Endothelial cell (in vitro differentiated cells): ENCODE measurements around the gene TTC16. TPM values are rescaled to one million over a fixed set of nuclear protein-coding genes. Genes with fewer than 3 reads are reported as not detected.

ENCODE experiments used
- DNase-seq: peaks from one replicate; pipeline ENCODE4 v3.0.0; 2021; ENCODE audit warnings: low spot score
- H3K27ac Mint-ChIP-seq: one replicate; pipeline ENCODE4 v1.8.0; 2021; ENCODE audit warnings: mixed read lengths, inconsistent platforms; ENCODE audit not compliant: unreplicated experiment
- H3K27me3 Mint-ChIP-seq: one replicate; pipeline ENCODE4 v1.8.0; 2021; ENCODE audit warnings: mild to moderate bottlenecking, moderate library complexity, mixed read lengths, inconsistent platforms; ENCODE audit not compliant: unreplicated experiment
- H3K36me3 Mint-ChIP-seq: one replicate; pipeline ENCODE4 v1.8.0; 2021; ENCODE audit warnings: mild to moderate bottlenecking, low read depth, mixed read lengths, inconsistent platforms; ENCODE audit not compliant: unreplicated experiment
- H3K4me1 Mint-ChIP-seq: one replicate; pipeline ENCODE4 v1.8.0; 2021; ENCODE audit warnings: mild to moderate bottlenecking, mixed read lengths, inconsistent platforms; ENCODE audit not compliant: unreplicated experiment
- H3K4me3 Mint-ChIP-seq: one replicate; pipeline ENCODE4 v1.8.0; 2021; ENCODE audit warnings: mild to moderate bottlenecking, mixed read lengths, inconsistent platforms; ENCODE audit not compliant: unreplicated experiment
- H3K9me3 Mint-ChIP-seq: one replicate; pipeline ENCODE4 v1.8.0; 2021; ENCODE audit warnings: mixed read lengths, inconsistent platforms; ENCODE audit not compliant: unreplicated experiment
- total RNA-seq: library from RNA; stranded (reverse); fragmentation: NEBNext Ultra II Directional; extraction: Animal tissue kit (Norgen Biotek cat#: 25700); gene quantifications from one replicate; pipeline ENCODE4 v1.2.1, GENCODE V29; 2021; ENCODE audit not compliant: unreplicated experiment
- TF ChIP-seq, protein P1 (sequence below): fragments of 200-600 bp; sonication (generic); IDR thresholded peaks from one replicate; pipeline ENCODE4 v1.5.0; 2021; ENCODE audit warnings: antibody characterized with exemption; ENCODE audit not compliant: unreplicated experiment

Gene TTC16
- total RNA-seq, 1 donor from 2014 or later: 0.08 TPM

DNA sequence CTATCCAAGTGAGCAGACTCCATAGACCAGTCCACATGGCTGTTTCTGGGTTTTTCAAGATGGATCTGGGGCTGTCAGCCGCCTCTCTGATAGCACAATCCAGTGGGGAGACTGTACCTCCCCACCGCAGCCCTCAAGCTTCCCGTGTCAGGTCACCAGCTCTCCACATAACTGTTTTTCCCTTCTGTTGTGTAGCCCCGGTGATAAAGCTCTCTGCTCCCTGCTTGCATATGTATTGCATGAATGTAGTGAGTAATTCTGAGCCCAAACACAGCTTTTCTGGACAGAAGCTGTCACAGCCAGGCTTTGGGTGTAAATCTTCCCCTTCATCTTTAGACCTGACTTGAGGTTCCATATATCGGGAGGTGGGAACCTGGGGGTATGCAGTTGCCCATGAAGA lies 32.2 kb upstream of the TTC16 start:
- DNase-seq: no peak
- TF ChIP-seq, protein P1, sequence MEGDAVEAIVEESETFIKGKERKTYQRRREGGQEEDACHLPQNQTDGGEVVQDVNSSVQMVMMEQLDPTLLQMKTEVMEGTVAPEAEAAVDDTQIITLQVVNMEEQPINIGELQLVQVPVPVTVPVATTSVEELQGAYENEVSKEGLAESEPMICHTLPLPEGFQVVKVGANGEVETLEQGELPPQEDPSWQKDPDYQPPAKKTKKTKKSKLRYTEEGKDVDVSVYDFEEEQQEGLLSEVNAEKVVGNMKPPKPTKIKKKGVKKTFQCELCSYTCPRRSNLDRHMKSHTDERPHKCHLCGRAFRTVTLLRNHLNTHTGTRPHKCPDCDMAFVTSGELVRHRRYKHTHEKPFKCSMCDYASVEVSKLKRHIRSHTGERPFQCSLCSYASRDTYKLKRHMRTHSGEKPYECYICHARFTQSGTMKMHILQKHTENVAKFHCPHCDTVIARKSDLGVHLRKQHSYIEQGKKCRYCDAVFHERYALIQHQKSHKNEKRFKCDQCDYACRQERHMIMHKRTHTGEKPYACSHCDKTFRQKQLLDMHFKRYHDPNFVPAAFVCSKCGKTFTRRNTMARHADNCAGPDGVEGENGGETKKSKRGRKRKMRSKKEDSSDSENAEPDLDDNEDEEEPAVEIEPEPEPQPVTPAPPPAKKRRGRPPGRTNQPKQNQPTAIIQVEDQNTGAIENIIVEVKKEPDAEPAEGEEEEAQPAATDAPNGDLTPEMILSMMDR: no peak
- Mint-ChIP-seq H3K27ac (no peak overlapping the region), H3K27me3 (peaks cover 5% of the 10 kb centered on the region), H3K4me1 (peaks cover 3% of the 10 kb centered on the region), H3K36me3 (peaks cover 58% of the 10 kb centered on the region), H3K4me3 (peak overlapping the region; percentile 26), H3K9me3 (no peaks in the 10 kb centered on the region)

DNA sequence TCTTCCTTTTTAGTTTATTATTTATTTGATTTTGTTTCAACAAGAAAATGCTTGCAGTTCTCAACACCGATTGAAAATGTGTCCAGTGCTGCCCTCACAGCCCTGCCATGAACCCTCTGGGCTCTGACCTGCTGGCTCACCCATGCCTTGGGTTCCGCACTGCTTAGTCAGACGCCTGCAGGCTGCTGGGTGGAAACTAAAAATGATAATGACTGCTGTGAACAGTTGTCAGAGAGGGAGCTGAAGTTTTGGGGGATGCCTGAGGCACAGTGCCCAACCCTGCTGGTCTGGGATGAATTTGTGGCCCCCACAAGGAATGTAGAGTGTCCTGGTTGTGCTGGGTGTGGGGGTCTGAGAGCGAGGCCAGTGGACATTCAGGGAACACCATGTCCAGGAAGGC lies 31.3 kb upstream of the TTC16 start:
- Mint-ChIP-seq H3K4me3 (peak overlapping the region; percentile 72), H3K4me1 (peaks cover 3% of the 10 kb centered on the region), H3K9me3 (no peaks in the 10 kb centered on the region), H3K36me3 (peaks cover 56% of the 10 kb centered on the region), H3K27me3 (peaks cover 4% of the 10 kb centered on the region), H3K27ac (peak overlapping the region; percentile 53)
- no peak for DNase-seq
- TF ChIP-seq, protein P1: no peak

- DNase-seq: no peak
- TF ChIP-seq, protein P1: no peak
- Mint-ChIP-seq H3K27me3 (peaks cover 6% of the 10 kb centered on the region), H3K4me3 (no peak overlapping the region), H3K27ac (no peak overlapping the region), H3K36me3 (peaks cover 58% of the 10 kb centered on the region), H3K4me1 (peaks cover 3% of the 10 kb centered on the region), H3K9me3 (no peaks in the 10 kb centered on the region)
These were observed 29.2 kb upstream of the TTC16 start for GRCh38 chr9:127686461-127687393.

GRCh38 chr9:127689329-127690000 lies 26.4 kb upstream of the TTC16 start:
- Mint-ChIP-seq H3K9me3 (no peaks in the 10 kb centered on the region), H3K36me3 (peaks cover 60% of the 10 kb centered on the region), H3K27ac (no peak overlapping the region), H3K4me1 (peaks cover 6% of the 10 kb centered on the region), H3K4me3 (peak overlapping the region; percentile 68), H3K27me3 (peaks cover 12% of the 10 kb centered on the region)
- TF ChIP-seq, protein P1: no peak
- no peak for DNase-seq
